ENCODE data around the gene LACRT.

LACRT gene

DNA sequence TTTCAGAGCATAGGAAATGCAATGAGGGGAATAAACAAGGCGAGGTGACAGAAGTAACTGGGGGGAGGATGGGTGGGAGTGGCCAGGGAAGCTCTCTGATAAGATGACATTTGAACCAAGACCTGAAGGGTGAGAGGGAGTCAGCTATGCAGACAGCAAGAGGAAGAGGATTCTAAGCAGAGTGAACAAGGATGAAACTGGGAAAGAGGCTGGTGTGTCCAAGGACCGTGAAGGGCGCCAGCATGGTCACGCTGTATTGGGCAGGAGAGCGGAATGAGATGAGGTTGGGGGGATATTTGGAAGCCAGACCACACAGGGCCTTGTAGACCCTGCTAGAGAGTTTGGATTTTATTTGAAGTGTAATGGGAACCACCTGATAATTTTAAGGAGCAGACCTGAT lies 35.7 kb downstream of the LACRT start:
- no peak for DNase-seq (ENCODE audit: low spot score)
- TF ChIP-seq, protein P1, sequence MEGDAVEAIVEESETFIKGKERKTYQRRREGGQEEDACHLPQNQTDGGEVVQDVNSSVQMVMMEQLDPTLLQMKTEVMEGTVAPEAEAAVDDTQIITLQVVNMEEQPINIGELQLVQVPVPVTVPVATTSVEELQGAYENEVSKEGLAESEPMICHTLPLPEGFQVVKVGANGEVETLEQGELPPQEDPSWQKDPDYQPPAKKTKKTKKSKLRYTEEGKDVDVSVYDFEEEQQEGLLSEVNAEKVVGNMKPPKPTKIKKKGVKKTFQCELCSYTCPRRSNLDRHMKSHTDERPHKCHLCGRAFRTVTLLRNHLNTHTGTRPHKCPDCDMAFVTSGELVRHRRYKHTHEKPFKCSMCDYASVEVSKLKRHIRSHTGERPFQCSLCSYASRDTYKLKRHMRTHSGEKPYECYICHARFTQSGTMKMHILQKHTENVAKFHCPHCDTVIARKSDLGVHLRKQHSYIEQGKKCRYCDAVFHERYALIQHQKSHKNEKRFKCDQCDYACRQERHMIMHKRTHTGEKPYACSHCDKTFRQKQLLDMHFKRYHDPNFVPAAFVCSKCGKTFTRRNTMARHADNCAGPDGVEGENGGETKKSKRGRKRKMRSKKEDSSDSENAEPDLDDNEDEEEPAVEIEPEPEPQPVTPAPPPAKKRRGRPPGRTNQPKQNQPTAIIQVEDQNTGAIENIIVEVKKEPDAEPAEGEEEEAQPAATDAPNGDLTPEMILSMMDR (IDR thresholded peaks at IDR 0.05; ENCODE audit: extremely low read depth, insufficient read depth, missing control alignments), result no peak
- in situ Hi-C loops (cut with MboI; ENCODE audit: low pct_unique_long_range_greater_than_20kb, low sequenced_read_pairs, unreplicated experiment), result no loop called here

DNA sequence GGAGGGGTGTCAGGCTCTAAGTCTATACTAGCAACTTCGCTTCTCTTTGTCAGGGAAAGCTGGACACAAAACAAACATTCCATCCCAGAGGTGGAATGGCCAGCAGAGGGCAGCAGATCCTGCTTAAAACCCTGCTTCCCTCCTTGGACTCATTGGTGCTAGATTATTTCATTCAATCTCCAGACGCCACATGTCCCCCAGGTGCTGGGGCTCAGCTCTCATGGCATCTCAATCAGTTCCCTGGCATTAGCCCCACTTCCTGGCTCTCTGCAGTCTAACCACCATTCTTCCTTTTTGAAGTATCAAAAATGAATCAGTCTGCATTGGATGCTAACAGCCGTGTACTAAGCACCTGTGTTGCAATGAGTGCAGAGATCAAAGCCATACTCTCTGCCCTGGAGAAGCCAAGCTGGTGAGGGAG lies 38.2 kb downstream of the LACRT start:
- no peak for DNase-seq (ENCODE audit: low spot score)
- in situ Hi-C loops (cut with MboI; ENCODE audit: low pct_unique_long_range_greater_than_20kb, low sequenced_read_pairs, unreplicated experiment), result no loop called here
- TF ChIP-seq, protein P1 (IDR thresholded peaks at IDR 0.05; ENCODE audit: extremely low read depth, insufficient read depth, missing control alignments), result peak; percentile 80

DNA sequence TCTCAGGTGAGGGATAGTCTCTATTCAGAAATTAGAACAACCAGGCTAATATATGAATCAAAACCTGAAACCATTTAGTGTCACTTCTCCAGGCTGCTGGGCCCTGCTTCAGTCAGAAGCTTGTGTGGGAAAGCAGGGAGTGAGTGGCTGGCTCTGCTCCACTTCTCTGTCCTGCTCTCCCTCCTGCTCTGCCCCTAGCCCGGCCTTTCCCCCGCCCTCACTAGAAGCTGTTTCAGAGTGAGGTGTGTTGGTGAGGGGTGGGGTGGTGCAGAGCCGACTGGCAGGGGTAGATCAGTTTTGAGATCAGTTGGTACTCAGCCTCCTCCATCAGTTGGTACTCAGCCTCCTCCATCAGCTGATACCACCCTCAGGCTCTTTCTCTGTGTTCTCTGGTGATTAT lies 39.2 kb downstream of the LACRT start:
- DNase-seq (ENCODE audit: low spot score), result no peak
- in situ Hi-C loops (cut with MboI; ENCODE audit: low pct_unique_long_range_greater_than_20kb, low sequenced_read_pairs, unreplicated experiment), result no loop called here
- TF ChIP-seq, protein P1 (IDR thresholded peaks at IDR 0.05; ENCODE audit: extremely low read depth, insufficient read depth, missing control alignments), result no peak

DNA sequence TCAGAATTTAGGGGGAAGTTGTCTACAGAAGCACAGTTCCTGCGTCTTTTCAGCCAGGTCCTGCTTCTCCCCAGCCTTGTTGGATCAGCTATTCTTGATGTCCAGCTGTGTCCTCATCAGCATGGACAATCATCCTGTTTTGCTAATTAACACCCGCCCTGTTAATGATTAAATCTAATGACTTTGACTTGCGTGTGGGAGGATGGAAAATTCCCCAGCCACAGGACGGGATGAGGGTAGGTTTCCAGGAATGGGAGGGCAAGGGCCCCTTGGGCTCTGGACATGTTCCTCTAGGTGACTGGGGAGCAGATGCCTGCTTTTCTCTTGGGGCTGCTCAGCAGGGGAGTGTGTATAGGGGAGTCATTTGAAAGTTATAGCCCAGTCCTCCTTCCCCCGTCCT lies 41.0 kb downstream of the LACRT start:
- in situ Hi-C loops (cut with MboI; ENCODE audit: low pct_unique_long_range_greater_than_20kb, low sequenced_read_pairs, unreplicated experiment), result no loop called here
- no peak for DNase-seq (ENCODE audit: low spot score)
- TF ChIP-seq, protein P1 (IDR thresholded peaks at IDR 0.05; ENCODE audit: extremely low read depth, insufficient read depth, missing control alignments), result no peak

DNA sequence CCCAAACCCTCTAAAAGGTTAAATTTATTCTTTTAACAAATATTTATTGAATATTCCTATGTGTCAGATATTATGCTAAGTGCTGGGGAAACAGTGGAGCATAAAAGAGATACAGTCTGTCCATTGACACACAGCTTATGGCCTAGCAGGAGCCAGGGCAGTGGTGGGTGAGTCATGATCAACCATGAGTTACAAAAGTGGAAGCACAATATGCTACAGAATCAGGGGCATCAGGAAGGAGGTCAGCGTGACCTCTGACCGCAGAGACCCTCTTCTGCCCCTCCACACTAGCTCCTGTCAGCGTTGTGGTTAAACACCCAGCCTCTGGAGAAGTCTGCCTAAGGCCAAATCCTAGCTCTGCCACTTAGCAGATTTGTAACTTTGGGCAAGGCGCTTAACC lies 41.6 kb downstream of the LACRT start:
- TF ChIP-seq, protein P1 (IDR thresholded peaks at IDR 0.05; ENCODE audit: extremely low read depth, insufficient read depth, missing control alignments), result no peak
- in situ Hi-C loops (cut with MboI; ENCODE audit: low pct_unique_long_range_greater_than_20kb, low sequenced_read_pairs, unreplicated experiment), result no loop called here
- DNase-seq (ENCODE audit: low spot score), result no peak

DNA sequence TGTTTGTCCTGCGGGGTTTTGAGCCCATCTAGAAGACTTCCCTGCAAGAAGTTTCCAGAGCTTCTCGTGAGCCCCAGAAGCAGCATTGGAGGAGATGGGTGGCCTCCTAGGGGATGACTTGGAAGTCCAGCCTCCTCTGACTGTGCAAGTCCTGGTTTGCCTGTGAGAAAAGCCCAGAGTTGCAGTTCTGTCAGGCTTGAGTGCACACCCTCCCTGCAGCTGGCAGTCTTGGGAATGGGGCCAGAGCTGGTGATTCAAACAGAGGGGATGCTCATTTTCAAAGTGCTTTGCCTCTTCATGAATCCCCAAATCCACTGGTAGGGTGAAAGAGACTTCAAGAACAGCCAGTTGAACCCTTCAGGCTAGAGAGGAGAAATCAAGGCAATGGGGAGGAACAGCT lies 42.4 kb downstream of the LACRT start:
- TF ChIP-seq, protein P1 (IDR thresholded peaks at IDR 0.05; ENCODE audit: extremely low read depth, insufficient read depth, missing control alignments), result no peak
- no peak for DNase-seq (ENCODE audit: low spot score)
- in situ Hi-C loops (cut with MboI; ENCODE audit: low pct_unique_long_range_greater_than_20kb, low sequenced_read_pairs, unreplicated experiment), result no loop called here

Measured in GM13977 (cell line).